Tibial artery (tissue), 4 donors: Measurements from ENCODE around the gene LIN9.

Experiments used
- DNase-seq, 2 donors: peaks; one replicate each; pipeline ENCODE4 v3.0.0-alpha.2; 2019
- H3K27ac ChIP-seq, 2 donors: fragments of 200-600 bp; sonication (generic) in 1 of 2; 1 replicate in 1 of 2; 2 replicates in 1 of 2; pipeline ENCODE4 v1.5.1; 2018 to 2019; ENCODE audit warnings: mild to moderate bottlenecking in 1 of 2
- H3K27me3 ChIP-seq, 2 donors: fragments of 200-600 bp; sonication (generic) in 1 of 2; one replicate each; pipeline versions ENCODE4 v1.5.1 to v1.6.0; 2016 to 2019
- H3K36me3 ChIP-seq, 3 donors: fragments of 200-600 bp; sonication (generic) in 2 of 3; one replicate each; pipeline ENCODE4 v1.5.1; 2016 to 2019; ENCODE audit warnings: mild to moderate bottlenecking in 2 of 3
- H3K4me1 ChIP-seq, 4 donors: fragments of 200-600 bp; sonication (generic) in 2 of 4; 1 replicate in 3 of 4; 2 replicates in 1 of 4; pipeline ENCODE4 v1.5.1; 2016 to 2019
- H3K4me3 ChIP-seq, 2 donors: fragments of 200-600 bp; sonication (generic) in 1 of 2; 1 replicate in 1 of 2; 2 replicates in 1 of 2; pipeline ENCODE4 v1.5.1; 2018 to 2019; ENCODE audit warnings: mild to moderate bottlenecking in 2 of 2
- H3K9me3 ChIP-seq, 3 donors: fragments of 200-600 bp; sonication (generic) in 1 of 3; one replicate each; pipeline ENCODE4 v1.5.1; 2016 to 2019
- intact Hi-C: fragments of 100-400 bp; cut with DNase I; formaldehyde crosslinking; loops from one replicate; pipeline ENCODE4 v1.15.0; 2023; ENCODE audit warnings: low total_unique reads
- TF ChIP-seq, protein P1 (sequence below), 2 experiments: fragments of 200-600 bp in 1 of 2; fragments of 450-650 bp in 1 of 2; IDR thresholded peaks; one replicate each; pipeline ENCODE4 v1.5.1; 2017 to 2019; ENCODE audit warnings: antibody characterized with exemption in 2 of 2, mild to moderate bottlenecking in 1 of 2, moderate library complexity in 1 of 2

Gene LIN9

DNA sequence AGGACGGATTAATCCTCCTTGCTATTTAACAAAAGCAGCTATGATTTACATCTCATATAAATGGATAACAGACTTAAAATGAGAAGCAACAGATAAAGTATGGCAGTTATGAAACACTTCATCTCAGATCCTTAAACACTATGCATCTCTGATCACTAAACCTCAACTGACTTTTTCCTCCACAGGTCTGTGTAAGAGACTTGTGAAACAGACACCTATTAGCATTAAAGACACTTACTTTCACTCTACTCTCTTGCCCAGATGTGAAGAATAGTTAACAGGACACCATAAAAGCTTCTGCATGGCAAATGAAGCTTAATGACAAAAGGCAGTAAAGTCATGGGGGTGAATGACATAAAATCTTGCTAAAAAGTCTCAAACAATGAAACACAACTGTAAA, 6.2 kb downstream of the LIN9 start:
- Histone ChIP-seq H3K36me3 (peaks cover 0 to 15% (median 5%) of the 10 kb centered on the region in 3 donors), H3K27me3 (no peaks in the 10 kb centered on the region), H3K4me3 (no peak overlapping the region), H3K4me1 (no peaks in the 10 kb centered on the region), H3K27ac (no peak overlapping the region), H3K9me3 (no peaks in the 10 kb centered on the region)
- intact Hi-C loops: no loop called here
- no peak for DNase-seq
- TF ChIP-seq, protein P1, sequence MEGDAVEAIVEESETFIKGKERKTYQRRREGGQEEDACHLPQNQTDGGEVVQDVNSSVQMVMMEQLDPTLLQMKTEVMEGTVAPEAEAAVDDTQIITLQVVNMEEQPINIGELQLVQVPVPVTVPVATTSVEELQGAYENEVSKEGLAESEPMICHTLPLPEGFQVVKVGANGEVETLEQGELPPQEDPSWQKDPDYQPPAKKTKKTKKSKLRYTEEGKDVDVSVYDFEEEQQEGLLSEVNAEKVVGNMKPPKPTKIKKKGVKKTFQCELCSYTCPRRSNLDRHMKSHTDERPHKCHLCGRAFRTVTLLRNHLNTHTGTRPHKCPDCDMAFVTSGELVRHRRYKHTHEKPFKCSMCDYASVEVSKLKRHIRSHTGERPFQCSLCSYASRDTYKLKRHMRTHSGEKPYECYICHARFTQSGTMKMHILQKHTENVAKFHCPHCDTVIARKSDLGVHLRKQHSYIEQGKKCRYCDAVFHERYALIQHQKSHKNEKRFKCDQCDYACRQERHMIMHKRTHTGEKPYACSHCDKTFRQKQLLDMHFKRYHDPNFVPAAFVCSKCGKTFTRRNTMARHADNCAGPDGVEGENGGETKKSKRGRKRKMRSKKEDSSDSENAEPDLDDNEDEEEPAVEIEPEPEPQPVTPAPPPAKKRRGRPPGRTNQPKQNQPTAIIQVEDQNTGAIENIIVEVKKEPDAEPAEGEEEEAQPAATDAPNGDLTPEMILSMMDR (IDR thresholded peaks at IDR 0.05): no peak

DNA sequence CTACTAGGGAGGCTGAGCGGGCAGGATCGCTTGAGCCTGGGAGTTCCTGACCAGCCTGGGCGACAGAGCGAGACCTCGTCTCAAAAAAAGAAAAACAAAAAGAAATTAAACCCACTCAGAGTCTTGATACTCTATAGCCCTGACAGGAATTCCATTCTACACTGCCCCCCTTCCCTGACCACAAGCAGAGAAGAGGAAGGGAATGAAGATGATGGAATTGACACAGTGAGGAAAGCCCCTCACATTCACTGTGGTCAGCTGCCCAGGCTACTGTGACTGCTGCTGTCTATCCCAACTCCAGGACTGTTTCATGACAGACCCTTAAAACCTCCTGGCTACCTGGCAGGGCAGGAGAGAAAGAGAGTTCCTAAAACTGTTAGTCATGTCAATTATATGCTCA, 12.1 kb downstream of the LIN9 start:
- TF ChIP-seq, protein P1 (IDR thresholded peaks at IDR 0.05): no peak

DNA sequence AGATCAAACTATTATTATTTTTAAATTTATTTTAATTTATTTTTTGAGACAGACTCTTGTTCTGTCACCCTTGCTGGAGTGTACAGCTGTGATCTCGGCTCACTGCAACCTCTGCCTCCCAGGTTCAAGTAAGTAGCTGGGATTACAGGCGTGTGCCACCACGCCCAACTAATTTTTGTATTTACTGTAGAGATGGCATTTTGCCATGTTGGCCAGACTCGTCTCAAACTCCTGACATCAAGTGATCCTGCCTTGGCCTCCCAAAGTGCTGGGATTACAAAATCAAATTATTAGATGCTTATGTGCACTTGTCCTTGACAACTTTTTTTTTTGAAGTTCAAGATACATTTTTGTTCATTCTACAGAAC, 15.4 kb downstream of the LIN9 start:
- peaks cover 0 to 14% (median 5%) of the 10 kb centered on the region in 3 donors for H3K36me3 ChIP-seq
- TF ChIP-seq, protein P1 (IDR thresholded peaks at IDR 0.05): no peak
- H3K4me1 ChIP-seq: no peaks in the 10 kb centered on the region
- no peak overlapping the region for H3K27ac ChIP-seq
- intact Hi-C loops: no loop called here
- no peak for DNase-seq
- no peaks in the 10 kb centered on the region for H3K9me3 ChIP-seq
- H3K4me3 ChIP-seq: no peak overlapping the region
- no peaks in the 10 kb centered on the region for H3K27me3 ChIP-seq

More for the DNA sequence above, 12.1 kb downstream of the LIN9 start:
- Histone ChIP-seq H3K27me3 (no peaks in the 10 kb centered on the region), H3K4me1 (no peaks in the 10 kb centered on the region), H3K4me3 (no peak overlapping the region), H3K27ac (no peak overlapping the region), H3K9me3 (no peaks in the 10 kb centered on the region), H3K36me3 (peaks cover 0 to 24% (median 5%) of the 10 kb centered on the region in 3 donors)
- intact Hi-C loops: loop anchor here (2.0 kb wide), 1 partner anchor 46 kb away; no protein-coding TSS in a partner anchor
- no peak for DNase-seq

DNA sequence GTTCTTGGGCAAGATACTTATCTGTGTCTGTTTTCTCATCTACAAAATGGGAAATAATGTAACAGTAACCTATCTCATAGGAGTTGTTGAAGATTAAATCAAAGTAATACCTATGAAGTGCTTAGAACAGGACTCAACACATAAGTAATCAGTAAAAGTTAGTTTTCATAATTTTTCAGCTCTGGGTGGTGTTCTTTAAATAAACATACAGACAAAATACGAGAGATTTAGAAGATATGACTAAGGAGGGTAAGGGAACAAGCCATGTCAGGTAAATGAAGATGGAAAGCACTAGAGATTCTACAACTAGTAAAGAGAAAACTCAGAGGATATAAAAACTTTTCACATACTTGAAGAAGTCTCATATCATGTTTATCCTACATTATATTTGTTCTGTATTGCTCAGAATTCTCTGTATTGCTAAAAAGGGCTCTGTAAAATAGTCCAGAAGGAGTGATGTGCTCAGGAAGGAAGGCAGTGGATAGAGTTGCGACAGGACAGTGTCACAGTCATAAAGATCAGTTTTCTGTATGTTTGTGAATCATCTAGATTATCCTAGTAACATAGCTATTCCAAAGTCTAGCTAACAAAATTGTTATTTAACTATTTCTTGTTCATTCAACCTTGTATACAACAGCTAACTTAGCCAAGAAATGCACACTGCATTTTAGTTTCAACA, 16.0 kb downstream of the LIN9 start:
- Histone ChIP-seq H3K27me3 (no peaks in the 10 kb centered on the region), H3K4me1 (no peaks in the 10 kb centered on the region), H3K27ac (no peak overlapping the region), H3K9me3 (no peaks in the 10 kb centered on the region), H3K36me3 (peaks cover 0 to 9% (median 1%) of the 10 kb centered on the region in 3 donors), H3K4me3 (no peak overlapping the region)
- intact Hi-C loops: no loop called here
- TF ChIP-seq, protein P1 (IDR thresholded peaks at IDR 0.05): no peak
- no peak for DNase-seq

DNA sequence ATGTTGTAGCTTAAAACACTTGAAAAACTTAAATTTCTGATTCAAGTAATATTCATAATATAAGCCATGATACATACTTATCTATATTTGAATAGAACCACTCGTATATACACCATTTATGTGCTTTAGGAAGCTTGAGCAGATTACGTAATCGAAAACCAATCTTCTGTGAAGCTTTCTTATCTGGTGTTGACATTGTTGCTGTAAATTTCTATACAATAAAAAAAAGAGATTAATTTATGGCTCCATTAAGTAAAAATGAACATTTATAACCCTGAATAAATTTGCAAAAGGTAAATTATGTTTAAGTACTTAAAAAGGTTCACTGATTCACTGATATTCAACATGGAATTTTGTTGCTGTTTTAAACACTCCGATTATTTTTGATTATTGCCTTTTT, 21.4 kb downstream of the LIN9 start:
- Histone ChIP-seq H3K4me1 (no peaks in the 10 kb centered on the region), H3K27ac (no peak overlapping the region), H3K4me3 (no peak overlapping the region), H3K36me3 (peaks cover 6 to 18% (median 7%) of the 10 kb centered on the region in 3 donors), H3K27me3 (no peaks in the 10 kb centered on the region), H3K9me3 (no peaks in the 10 kb centered on the region)
- intact Hi-C loops: no loop called here
- DNase-seq: no peak
- TF ChIP-seq, protein P1 (IDR thresholded peaks at IDR 0.05): no peak
